KBM-7 (cell line): ENCODE data around the gene ABI3BP.

Experiments used
- DNase-seq: peaks from one replicate; pipeline ENCODE4 v3.0.0-alpha.2; 2015
- in situ Hi-C: fragments of 300-500 bp; cut with MboI; formaldehyde crosslinking; loops from 2 replicates; pipeline ENCODE4 v1.14.3; 2020; ENCODE audit warnings: low sequenced_read_pairs, low pct_unique_long_range_greater_than_20kb, mixed read lengths

The ABI3BP gene

DNA sequence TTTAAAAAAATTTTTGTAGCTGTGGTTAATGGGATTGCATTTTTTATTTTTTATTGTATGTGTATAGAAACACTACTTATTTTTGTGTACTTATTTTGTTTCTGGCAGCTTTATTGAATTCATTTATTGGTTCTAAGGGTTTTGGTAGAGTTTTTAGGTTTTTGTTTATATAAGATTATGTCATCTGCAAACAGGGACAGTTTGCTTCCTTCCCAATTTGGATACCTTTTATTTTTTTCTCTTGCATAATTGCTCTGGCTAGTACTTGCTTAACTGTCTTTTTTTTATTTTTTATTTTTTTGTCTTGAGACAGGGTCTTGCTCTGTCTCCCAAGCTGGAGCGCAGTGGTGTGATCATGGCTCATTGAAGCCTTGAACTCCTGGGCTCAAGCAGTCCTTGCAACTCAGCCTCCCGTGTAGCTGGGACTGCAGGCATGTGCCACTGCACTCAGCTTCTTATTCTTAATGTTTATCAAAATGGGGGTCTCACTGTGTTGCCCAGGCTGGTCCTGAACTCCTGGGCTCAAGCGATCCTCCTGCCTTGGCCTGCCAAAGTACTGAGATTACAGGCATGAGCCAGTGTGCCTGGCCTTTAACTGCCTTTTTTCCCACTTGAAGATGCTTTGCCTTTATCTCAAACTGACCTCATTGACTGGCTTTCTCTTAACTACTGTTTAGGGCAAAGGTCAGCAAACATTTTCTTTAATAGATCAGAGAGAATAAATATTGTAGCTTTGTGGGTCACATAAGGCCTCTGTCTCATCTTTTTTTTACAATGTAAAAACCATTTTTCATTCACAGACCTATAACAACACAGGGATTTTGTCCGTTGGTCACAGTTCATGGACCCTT is 275.4 kb downstream of the ABI3BP start:
- no peak for DNase-seq
- in situ Hi-C loops = no loop called here

DNA sequence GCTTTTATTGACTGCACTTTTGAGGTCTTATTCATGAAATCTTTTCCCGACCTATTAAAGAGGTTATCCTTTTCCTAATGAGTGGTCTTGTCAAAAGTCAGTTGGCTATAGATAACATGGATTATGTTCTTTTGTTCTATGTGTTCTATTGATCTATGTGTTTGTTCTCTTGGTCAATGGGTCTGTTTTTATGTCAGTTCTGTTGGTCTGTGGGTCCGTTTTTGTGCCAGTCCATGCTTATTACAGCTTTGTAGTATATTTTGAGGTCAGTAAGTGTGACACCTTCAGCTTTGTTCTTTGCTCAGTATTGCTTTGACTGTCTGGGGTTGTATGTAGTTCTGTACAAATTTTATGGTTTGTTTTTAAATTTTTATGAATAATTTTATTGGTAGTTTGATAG is 276.2 kb downstream of the ABI3BP start:
- in situ Hi-C loops = no loop called here
- no peak for DNase-seq

DNA sequence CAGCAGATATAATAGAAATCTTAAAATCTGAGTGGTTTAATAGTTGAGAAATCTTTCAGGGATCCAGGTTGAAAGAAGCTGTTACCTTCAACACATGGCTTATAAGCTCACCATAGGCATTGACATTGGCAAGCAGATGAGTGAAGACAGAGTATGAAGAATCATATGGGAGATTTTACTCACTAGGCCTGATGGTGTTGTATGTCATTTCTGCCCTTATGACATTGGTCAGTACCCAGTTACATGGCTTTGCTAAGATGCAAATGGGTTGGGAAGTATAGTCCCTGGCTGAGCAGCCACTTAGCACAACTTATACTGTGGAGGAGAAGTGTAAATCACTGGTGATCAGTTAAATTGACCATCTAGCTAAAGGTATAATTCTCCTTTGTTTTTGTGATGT is 278.0 kb downstream of the ABI3BP start:
- in situ Hi-C loops = no loop called here
- no peak for DNase-seq

DNA sequence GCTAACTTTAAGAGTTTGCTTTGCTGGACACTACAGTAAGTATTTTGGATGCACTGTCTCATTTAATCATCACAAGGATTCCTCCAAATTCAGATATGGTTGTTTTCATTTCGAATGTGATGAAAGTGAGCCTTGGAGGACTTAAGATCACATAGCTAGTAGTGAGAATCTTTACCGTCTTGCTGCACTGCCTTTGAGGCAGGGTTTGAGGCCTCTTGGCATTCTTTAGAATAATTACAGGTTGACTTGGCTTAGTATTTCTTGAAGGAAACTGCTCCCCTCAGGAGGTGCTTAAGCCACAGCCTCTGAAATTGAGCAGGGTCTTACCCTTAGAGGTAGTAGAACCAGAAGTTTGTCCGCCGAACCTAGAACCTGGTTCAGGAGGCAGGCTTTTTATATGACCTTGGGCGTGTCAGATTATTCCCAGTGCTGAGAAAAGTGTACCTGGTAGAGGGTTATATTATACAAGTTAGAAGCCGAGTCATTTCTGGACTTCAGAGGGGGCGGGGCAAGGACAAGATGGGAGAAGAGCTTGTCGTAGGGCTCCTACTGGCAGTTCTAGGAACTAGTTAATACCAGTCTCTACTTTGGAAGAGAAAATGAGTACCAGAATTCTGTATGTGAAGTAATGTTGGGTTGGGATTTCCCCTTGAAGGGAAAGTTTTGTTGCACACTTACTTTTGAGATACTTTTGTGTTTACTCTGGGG is 282.8 kb downstream of the ABI3BP start:
- in situ Hi-C loops = no loop called here
- peak; percentile 69 for DNase-seq

DNA sequence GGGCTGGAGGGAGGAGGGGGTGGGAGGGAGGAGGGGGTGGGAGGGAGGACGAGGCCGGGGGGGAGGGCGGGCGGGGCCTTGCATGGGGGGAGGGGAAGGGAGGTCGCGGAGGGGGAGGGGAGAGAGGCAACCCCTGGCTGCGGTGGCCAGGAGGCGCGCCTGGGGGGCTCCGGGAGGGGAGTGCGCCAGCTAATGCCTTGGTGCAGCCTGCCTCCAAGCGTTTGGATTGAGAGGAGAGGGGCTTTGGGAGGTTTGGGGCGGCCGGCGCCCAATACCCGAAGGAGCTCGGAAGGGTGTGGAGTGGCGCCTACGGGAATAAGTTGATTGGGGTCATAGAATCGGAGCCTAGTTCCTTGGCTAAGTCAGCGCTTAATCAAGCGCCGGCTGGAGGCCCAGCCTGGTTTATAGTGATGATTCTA is 283.4 kb downstream of the ABI3BP start:
- in situ Hi-C loops = no loop called here
- peak; percentile 48 for DNase-seq

DNA sequence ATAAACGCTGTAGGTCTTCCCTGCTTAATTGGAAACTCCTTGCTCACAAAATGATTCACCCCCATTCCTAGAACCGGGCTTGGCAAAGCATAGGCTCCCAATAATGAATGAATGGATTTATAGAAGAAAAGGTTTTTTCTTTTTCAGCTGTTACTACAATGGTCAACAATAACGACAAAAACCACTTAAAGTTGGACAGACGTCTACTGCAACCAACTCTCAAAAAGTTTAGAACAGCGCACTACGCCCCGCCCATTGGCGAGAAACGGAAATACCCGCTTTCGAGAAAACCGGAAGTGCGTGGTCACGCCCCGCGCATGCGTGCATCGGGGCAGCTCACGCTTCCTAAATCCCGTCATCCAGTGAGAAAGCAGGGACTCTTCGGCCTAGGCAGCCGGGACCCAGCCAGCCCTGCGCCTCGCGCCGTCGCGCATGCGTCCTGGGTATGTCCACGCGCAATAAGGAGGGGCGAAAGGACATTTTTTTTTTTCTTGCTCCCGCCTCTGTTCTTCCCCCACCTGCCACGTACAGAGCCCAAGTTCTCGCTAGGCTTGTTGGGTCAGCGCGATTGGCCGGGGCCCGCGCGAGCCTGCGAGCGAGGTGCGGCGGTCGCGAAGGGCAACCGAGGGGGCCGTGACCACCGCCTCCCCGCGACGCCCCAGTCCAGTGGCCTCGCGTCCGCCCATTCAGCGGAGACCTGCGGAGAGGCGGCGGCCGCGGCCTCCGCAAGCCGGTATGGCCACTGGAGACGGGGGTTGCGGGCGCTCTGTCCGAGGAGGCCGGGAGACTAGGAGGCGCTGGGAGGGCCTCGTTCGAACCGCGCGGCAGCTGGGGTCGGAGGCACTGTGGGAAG is 284.0 kb downstream of the ABI3BP start, which contains the start of gene TFG:
Gene TFG (plus strand): TSS at position 506 of the 853 bp plus-strand sequence. CDS start 4,192 bp downstream, outside the sequence.
- peak; percentile 99 for DNase-seq
- in situ Hi-C loops = no loop called here

DNA sequence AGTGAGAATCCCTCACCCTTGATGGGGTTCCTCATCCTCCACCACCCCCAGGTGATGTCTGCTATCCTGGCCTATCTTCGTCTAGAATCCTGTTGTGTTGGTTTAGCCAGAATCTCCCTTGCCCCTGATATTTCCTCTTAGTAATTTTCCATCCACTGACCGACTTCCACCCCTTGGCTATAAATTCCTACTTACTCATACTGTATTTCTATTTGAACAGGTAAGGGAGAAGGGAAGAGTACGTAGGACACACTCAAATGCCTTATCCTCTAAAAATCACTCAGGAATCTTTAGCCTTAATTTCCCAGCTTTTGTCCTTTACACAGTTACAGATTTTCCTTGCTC is 284.6 kb downstream of the ABI3BP start:
- no peak for DNase-seq
- in situ Hi-C loops = no loop called here

DNA sequence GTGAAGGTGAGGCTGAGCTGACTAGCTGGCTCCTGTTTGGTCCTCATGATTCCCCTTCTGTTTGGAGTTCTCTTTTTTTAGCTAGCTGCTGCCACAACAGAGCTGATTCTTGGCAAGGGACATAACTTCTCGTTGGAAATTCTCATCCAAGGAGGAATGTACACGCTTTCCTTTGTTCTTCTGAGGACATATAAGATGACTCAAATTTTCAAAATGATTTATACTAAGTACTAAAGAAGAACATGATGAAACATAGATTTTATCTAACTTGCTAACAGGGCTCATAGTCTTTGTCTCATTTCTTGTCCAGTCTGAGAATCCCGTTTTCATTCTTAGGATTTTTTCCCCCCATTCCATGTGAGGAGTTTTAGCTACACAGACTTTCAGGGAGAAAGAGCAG is 286.9 kb downstream of the ABI3BP start:
- DNase-seq = no peak
- in situ Hi-C loops = no loop called here

DNA sequence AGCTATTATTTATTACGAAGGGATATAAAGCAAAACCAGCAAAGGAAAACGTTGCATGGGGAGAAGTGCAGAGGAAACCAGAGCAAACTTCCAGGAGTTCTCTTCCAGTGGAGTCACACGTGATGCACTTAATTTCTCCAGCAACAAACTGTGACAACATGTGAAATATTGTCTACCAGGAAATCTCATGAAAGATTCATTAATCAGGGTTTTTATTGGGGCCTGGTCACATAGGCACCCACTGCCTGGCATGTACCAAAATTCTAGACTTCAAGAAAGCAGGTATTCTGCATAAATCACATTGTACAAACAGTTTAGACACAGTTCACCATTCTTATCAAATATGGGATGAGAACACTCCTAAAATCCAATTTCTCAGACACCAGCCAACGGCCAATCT is 289.4 kb downstream of the ABI3BP start:
- DNase-seq = no peak
- in situ Hi-C loops = no loop called here

DNA sequence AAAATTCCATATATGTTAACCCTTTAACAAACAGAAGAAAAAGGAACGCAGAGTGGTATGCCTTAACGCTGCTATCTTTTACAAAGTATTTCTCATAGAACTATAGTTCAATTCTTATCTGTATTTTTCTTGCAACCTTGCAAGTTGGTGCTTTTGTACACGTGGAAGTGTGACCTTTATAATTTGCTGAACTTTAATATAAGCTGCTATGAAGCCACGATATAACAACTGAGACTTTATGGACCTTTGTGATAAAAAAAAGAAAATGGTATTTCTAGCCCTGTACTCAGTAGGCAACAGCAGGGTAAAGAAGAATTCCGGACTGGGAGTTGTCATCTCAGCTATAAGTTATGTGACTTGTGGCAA is 290.3 kb downstream of the ABI3BP start:
- in situ Hi-C loops = no loop called here
- DNase-seq = no peak

DNA sequence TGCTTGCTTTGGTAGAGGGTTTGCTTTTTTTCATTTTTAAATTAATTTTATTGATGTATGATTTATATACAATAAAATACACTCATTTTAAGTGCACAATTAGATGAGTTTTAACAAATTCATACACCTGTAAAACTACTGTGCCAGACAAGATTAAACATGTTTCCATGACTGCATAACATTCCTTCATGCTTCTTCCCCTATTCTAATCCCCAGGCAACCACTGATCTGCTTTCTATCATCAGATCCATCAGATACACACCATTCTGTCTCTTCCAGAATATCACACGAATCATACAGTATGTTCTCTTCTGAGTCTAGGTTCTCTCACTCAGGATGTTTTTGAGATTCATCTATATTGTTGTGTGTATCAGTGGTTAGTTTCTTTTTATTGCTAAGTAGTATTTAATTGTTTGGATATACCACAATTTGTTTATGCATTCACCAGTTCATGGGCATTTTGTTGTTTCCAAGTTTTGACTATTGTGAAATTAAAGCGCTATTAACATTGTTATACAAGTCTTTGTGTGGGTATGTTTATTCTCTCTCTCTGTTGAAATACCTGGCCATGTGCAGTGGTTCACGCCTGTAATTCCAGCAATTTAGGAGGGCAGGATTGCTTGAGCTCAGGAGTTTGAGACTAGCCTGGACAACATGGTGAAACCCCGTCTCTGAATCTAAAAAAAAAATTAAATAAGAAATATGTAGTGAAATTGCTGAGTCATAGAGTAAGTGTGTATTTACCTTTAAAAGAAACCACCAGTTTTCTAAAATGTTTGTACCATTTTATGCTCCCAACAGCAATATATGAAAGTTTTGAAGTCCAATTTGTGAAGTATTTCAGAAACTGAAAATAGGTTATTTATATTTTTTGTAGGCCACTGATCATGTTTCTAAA is 290.9 kb downstream of the ABI3BP start:
- in situ Hi-C loops = no loop called here
- DNase-seq = peak; percentile 7

DNA sequence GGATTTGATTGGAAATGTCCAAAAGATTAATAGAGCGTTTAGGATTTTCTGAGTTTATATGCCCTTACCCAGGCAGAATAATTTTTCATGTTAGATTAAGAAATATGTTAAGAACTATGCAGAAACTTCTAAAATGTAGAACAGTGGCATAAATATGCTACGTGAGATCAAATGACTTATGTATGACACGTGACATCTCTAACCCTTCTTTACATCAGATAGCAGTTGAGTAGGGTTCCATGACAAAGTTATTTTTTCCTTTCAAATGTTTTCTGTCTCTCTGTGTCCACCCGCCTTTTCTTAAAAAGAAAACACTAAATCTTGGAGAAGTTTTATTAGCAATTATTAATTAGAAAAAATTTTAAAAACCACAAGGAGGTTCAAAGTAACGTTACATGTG is 292.5 kb downstream of the ABI3BP start:
- in situ Hi-C loops = no loop called here
- no peak for DNase-seq
